ENCODE data around the gene GNGT2. TPM values are rescaled to one million over a fixed set of nuclear protein-coding genes. Genes with fewer than 3 reads are reported as not detected.

GNGT2 gene
- not detected in 2 replicates for total RNA-seq

GRCh38 chr17:49210158-49211029 lies at the start of gene GNGT2, which contains the start of gene ABI3:
GNGT2 (minus strand) TSS chr17:49210574; CDS start chr17:49207422, 3,152 bp downstream.
ABI3 (plus strand) TSS chr17:49210707; CDS start chr17:49210725, 18 bp downstream.

GRCh38 chr17:49230636-49231562 lies 20.5 kb upstream of the GNGT2 start, which contains the start of gene PHOSPHO1:
PHOSPHO1 (minus strand) TSS chr17:49230787; CDS start chr17:49226691, 4,096 bp downstream.

Other genes starting within 250 kb of the GNGT2 start
- not detected in 2 replicates for gene GIP, start 242.0 kb downstream of the GNGT2 start, total RNA-seq
- gene IGF2BP1, start 213.2 kb downstream of the GNGT2 start, total RNA-seq = 0.86 and 1.9 TPM in 2 replicates
- not detected in 2 replicates for gene B4GALNT2, start 77.8 kb downstream of the GNGT2 start, total RNA-seq
- not detected in 2 replicates for gene ABI3, start 133 bp upstream of the GNGT2 start, total RNA-seq
- not detected in 2 replicates for gene PHOSPHO1, start 20.2 kb upstream of the GNGT2 start, total RNA-seq
- gene ZNF652, start 151.7 kb upstream of the GNGT2 start, total RNA-seq = 3.5 and 4.4 TPM in 2 replicates
- gene PHB1, start 204.3 kb upstream of the GNGT2 start, total RNA-seq = 214 and 233 TPM in 2 replicates